HL-60/S4 (cell line): Measurements from ENCODE around the gene SELENOF.

Experiments used
- in situ Hi-C: fragments of 300-500 bp; cut with MboI; formaldehyde crosslinking; loops from 2 replicates; pipeline ENCODE4 v1.14.3; 2022; ENCODE audit warnings: low sequenced_read_pairs

Gene SELENOF

DNA sequence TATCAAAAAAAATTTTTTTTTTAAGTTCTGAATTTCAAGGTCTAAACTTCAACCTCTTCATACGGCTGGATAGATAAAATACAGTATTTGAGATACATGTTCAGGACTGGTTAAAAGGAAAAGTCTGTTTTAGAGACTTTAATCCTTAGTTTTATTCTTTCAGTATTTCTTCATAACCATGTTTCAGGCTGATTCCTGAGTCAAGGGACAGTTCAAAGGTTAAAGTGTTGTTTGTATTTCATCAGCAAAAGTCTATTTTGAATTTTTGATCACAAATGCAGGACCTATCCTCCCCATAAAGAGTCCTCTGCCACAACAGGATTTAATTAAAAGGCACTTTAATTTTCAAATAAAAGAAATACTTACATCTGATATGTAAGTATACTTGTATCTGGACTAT lies 53.5 kb downstream of the SELENOF start:
- in situ Hi-C loops, result no loop called here

DNA sequence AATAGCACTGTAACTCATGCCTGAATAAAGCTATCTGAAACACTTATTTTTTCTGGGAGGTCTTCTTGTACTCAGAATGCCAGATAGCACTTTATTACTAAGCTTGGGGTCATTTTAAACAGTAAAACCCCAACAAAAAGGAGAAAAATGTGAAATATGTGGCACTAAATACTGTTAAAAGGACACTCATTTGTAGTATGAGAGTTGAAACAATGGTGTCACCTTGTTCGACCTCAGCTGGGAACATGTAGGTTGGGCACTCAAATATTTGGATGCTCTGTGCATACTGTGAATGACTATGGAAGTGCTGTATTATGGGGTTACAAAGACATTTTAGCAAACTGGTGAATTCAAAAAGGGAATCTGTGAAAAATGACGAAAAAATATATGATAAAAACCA lies 53.9 kb downstream of the SELENOF start:
- in situ Hi-C loops, result no loop called here

DNA sequence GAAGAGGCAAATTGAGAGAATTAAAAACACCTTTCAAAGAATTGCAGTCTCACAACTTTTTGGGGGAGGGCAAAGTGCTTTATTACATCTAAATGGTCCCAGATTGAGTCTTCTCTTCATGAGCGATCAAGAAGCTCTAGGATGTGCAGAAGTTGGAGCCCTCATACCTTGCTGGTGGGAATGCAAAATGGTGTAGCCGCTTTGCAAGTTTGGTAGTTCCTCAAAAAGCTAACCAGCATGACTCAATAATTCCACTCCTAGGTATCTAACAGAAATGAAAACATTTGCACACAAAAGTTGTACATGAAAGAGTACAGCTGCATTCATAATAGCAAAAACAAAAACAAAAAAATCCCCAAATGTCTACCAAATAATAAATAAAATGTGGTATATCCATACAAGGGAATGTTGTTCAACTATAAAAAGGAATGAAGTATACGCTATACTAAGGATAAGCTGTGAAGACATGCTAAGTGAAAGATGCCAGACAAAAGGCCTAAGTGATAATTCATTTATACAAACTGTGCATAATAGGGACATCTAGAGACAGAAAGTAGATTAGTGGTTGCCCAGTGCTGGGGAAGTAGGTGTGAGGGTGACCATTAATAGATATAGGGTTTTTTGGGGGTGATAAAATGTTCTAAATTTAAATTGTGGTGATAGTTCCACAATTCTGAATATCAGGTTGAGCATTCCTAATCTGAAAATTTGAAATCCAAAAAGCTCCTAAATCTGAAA lies 55.2 kb downstream of the SELENOF start:
- in situ Hi-C loops, result no loop called here

DNA sequence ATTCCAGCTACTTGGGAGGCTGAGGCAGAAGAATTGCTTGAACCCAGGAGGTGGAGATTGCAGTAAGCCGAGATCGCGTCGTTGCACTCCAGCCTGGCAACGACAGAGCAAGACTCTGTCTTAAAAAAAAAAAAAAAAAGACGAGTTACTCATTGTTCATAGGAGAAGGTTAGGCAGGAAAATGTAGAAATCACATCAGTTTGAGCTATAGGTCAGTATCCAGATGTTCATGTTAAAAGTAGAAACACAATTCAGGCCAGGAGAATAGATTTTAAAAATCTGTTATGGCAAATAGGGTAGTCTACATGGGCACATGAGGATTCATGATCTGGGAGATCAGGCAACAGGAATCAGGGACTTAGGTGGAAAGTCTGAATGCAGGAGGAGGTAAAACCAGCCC lies 57.7 kb downstream of the SELENOF start:
- in situ Hi-C loops, result no loop called here

DNA sequence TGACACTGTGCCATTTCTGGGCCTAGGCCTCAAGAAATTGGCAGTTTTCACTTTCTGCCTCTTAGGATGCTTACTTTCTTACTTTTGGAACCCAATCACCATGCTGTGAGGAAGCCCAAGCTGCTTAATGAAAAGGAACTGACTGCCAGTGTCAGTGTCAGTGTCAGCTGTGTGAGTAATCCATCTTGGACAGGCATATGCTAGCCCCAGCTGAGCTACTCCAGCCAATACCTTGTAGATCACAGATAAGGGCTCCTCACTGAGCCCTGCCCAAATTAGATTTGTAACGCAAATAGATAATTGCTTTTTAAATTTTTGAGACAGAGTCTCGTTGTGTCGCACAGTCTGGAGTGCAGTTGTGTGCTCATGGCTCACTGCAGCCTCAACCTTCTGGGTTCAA lies 59.6 kb downstream of the SELENOF start:
- in situ Hi-C loops, result no loop called here

GRCh38 chr1:86852782-86853408 lies 61.0 kb downstream of the SELENOF start:
- in situ Hi-C loops, result no loop called here

DNA sequence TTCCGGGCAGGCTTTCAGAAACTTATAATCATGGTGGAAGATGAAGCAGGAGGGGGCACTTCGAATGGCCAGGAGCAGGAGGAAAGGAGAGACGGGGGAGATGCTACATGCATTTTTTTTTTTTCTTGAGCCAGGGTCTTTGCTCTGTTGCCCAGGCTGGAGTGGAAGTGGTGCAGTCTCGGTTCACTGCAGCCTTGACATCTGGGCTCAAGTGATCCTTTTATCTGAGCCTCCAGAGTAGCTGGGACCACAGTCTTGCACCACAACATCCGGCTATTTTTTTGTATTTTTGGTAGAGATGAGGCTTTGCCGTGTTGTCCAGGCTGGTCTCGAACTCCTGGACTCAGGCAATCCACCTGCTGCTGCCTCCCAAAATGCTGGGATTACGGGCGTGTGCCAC lies 61.6 kb downstream of the SELENOF start:
- in situ Hi-C loops, result no loop called here

- in situ Hi-C loops, result loop anchor here (25.0 kb wide), 1 partner anchor 238 kb away; no protein-coding TSS in a partner anchor
Observed at GRCh38 chr1:86849756-86850155, 64.2 kb downstream of the SELENOF start.

- in situ Hi-C loops, result loop anchor here (25.0 kb wide), 1 partner anchor 239 kb away; no protein-coding TSS in a partner anchor
Observed at GRCh38 chr1:86848654-86849053, 65.3 kb downstream of the SELENOF start.

GRCh38 chr1:86846164-86846647 lies 67.7 kb downstream of the SELENOF start:
- in situ Hi-C loops, result loop anchor here (25.0 kb wide), 1 partner anchor 241 kb away; no protein-coding TSS in a partner anchor

- in situ Hi-C loops, result loop anchor here (25.0 kb wide), 1 partner anchor 242 kb away; no protein-coding TSS in a partner anchor
Observed at GRCh38 chr1:86845514-86845913, 68.4 kb downstream of the SELENOF start.

GRCh38 chr1:86841116-86841515 lies 72.8 kb downstream of the SELENOF start:
- in situ Hi-C loops, result loop anchor here (25.0 kb wide), 1 partner anchor 246 kb away; no protein-coding TSS in a partner anchor

DNA sequence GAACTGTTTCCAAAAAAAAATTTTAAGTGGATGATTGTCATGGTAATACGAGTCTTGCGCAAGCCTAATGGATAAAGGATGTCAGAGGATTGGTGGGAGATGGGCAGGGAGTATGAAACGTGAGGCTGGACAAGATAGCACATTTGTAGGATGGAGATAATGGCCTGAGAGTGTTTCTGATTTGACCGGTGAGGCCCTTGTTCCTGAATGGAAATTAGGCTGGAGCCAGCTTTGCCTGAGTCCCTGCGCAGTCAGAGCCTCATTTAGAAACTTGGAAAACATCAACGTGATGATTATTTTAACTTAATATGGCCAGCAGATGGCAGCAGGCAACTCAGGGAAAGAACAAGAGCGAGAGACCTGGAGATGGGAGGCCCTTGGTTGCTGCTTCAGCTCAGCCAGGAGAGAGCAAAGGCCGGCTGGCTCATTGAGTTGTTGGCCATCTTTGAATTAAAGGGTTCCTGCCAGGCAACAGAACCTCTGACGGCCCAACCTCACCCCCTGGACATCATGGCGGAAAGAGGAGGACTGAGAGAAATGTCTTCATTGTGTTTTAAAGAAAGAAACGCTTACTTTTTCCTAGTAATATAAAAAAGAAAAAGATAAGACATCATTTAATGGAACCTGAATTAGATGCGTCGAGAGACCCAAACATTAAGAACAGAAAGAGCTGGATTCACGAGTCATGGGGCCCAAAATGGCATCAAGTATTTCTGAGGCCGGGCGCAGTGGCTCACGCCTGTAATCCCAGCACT lies 80.3 kb downstream of the SELENOF start:
- in situ Hi-C loops, result loop anchor here (25.0 kb wide), 1 partner anchor 254 kb away; no protein-coding TSS in a partner anchor

DNA sequence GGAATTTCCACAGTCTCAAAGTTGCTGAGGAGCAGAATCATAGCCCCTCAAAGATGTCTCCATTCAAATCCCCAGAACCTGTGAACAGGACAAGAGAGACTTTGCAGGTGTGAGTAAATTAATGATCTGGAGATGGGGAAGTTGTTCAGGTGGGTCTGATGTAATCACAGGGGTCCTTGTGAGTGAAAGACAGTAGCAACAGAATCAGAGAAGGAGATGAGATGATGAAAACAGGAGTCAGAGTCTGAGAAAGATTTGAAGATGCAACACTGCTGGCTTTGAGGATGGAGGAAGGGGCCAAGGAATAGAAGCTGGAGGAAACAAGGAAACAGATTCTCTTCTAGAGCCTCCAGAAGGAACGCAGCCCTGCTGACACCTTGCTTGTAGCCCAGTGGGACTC lies 81.5 kb downstream of the SELENOF start:
- in situ Hi-C loops, result loop anchor here (25.0 kb wide), 1 partner anchor 255 kb away; no protein-coding TSS in a partner anchor

- in situ Hi-C loops, result loop anchor here (25.0 kb wide), 1 partner anchor 258 kb away; no protein-coding TSS in a partner anchor
Observed at GRCh38 chr1:86829321-86829720, 84.6 kb downstream of the SELENOF start.

- in situ Hi-C loops, result loop anchor here (25.0 kb wide), 1 partner anchor 259 kb away; no protein-coding TSS in a partner anchor
Observed at GRCh38 chr1:86828024-86828423, 85.9 kb downstream of the SELENOF start.

- in situ Hi-C loops, result loop anchor here (25.0 kb wide), 1 partner anchor 260 kb away; no protein-coding TSS in a partner anchor
Observed at GRCh38 chr1:86826856-86827255, 87.1 kb downstream of the SELENOF start.

GRCh38 chr1:86825319-86825718 lies 88.6 kb downstream of the SELENOF start:
- in situ Hi-C loops, result loop anchor here (25.0 kb wide), 1 partner anchor 262 kb away; no protein-coding TSS in a partner anchor

DNA sequence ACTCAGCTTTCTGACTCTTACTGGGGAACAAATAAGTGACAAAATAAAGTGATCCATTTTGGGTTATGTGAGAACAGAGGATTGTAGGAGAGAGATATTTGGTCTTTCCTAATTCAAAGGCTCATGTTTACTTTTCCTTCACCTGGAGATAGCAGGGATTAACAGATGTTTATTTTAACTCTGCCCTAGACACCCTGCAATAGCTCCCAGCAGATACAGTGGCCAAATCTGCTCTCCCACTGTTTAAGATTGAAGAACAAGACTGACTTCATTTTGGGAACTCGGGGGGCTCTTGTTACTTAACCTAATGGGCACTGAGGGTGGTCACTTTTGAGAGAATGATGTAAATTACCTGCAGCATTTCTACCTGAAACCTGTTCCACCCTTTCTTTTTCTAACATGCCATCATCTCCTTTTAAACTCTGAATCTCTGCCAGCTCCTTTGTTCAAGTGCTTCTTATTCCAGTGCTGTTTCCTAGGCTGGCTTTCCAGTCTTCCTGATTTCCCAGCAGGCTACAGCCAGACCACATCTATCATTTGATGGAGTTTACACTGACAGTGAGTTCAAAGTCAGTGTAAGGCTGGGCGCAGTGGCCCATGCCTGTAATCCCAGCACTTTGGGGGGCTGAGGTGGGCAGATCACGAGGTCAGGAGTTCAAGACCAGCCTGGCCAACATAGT lies 90.0 kb downstream of the SELENOF start:
- in situ Hi-C loops, result no loop called here

GRCh38 chr1:86823386-86823785 lies 90.5 kb downstream of the SELENOF start:
- in situ Hi-C loops, result no loop called here
